Measurements from ENCODE around the gene MIF. TPM values are rescaled to one million over a fixed set of nuclear protein-coding genes. Genes with fewer than 3 reads are reported as not detected.
"Not testable (repeated sequence)": the region's sequence is repeated elsewhere in the genome, so short reads cannot be mapped to it uniquely, and the experiment has no call there.

MIF gene
- total and polyA plus RNA-seq, 8 donors = 59.5 to 940 (median 280) TPM

DNA sequence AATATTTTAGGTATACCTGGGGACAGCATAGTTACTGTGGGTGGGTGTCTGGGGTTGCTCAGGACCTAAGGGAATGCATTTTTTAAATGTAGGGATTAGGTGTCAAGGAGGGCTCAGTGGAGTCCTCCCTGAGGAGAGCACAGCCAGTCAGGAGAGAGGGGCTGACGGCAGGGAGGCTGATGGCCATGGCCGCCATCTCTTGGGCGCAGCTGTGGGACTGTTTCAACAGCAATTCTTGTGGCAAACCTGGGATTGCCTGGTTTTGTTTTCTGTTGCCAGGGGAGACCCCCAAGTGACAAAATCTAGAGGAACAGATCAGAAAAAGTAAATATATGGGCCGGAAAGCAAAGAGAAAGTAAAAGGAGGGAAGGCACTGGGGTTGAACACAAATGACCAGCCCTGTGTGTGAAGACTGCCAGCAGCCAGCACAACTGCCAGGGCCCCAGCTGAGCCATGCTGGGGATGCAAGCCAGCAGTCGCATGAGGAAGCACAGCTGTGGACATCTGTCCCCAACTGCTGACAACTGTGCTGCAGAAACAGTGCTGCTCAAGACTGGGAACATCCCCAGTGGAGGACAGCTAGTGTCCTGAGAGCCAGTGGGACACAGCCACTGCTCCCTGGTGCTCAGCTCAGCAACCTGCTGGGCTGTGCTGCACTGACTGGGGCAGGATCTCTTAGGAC is 10.5 kb downstream of the MIF start:
- WGBS, 5 donors = 61 to 80% (median 67%) methylated on average over 5 of the region's 5 CpGs
- Histone ChIP-seq H3K27me3 (no peaks in the 10 kb centered on the region), H3K4me3 (no peak overlapping the region), H3K27ac (peak overlapping the region in 1 of 5 donors; percentile 14), H3K4me1 (peaks cover 0 to 11% (median 5%) of the 10 kb centered on the region in 4 donors), H3K36me3 (no peaks in the 10 kb centered on the region), H3K9me3 (no peaks in the 10 kb centered on the region)
- DNase-seq = peak in 1 of 2 donors; percentile 50
- intact Hi-C loops (cut with DNase I; ENCODE audit: low total_unique reads) = no loop called here
- TF ChIP-seq EP300 (IDR thresholded peaks at IDR 0.05) (no peak), POLR2A (IDR thresholded peaks at IDR 0.05) (no peak), POLR2AphosphoS5 (IDR thresholded peaks at IDR 0.05) (no peak)
- TF ChIP-seq, protein P1, sequence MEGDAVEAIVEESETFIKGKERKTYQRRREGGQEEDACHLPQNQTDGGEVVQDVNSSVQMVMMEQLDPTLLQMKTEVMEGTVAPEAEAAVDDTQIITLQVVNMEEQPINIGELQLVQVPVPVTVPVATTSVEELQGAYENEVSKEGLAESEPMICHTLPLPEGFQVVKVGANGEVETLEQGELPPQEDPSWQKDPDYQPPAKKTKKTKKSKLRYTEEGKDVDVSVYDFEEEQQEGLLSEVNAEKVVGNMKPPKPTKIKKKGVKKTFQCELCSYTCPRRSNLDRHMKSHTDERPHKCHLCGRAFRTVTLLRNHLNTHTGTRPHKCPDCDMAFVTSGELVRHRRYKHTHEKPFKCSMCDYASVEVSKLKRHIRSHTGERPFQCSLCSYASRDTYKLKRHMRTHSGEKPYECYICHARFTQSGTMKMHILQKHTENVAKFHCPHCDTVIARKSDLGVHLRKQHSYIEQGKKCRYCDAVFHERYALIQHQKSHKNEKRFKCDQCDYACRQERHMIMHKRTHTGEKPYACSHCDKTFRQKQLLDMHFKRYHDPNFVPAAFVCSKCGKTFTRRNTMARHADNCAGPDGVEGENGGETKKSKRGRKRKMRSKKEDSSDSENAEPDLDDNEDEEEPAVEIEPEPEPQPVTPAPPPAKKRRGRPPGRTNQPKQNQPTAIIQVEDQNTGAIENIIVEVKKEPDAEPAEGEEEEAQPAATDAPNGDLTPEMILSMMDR (IDR thresholded peaks at IDR 0.05) = no peak

DNA sequence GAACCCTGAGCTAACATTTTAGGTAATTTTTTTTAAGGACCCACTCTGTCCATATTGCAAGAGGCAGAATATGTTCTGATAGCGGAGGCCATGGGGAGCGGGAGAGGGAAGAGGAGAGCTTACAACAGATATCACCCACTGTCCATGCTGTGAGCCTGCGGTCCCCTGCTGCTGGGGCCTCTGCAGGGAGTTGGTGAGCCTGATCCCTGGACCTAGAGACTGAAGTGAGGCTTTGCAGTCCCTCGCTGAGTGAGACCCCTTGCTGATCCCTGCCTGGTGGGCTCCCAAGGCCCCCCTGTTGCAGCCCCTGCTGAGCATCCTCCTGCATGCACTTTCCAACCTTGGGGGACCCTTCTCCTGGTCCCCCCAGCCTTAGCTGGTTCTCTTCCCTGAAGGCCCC is 12.5 kb downstream of the MIF start:
- H3K36me3 ChIP-seq = no peaks in the 10 kb centered on the region
- H3K4me1 ChIP-seq = peaks cover 0 to 12% (median 7%) of the 10 kb centered on the region in 4 donors
- DNase-seq = no peak
- H3K27ac ChIP-seq = no peak overlapping the region
- H3K27me3 ChIP-seq = no peaks in the 10 kb centered on the region
- 88 to 98% (median 94%) methylated on average over 3 to 4 of the region's 4 CpGs for WGBS, 5 donors
- H3K9me3 ChIP-seq = no peaks in the 10 kb centered on the region
- H3K4me3 ChIP-seq = no peak overlapping the region
- TF ChIP-seq POLR2A (IDR thresholded peaks at IDR 0.05) (no peak), POLR2AphosphoS5 (IDR thresholded peaks at IDR 0.05) (no peak), EP300 (IDR thresholded peaks at IDR 0.05) (no peak)
- TF ChIP-seq, protein P1 (IDR thresholded peaks at IDR 0.05) = no peak
- intact Hi-C loops (cut with DNase I; ENCODE audit: low total_unique reads) = no loop called here

DNA sequence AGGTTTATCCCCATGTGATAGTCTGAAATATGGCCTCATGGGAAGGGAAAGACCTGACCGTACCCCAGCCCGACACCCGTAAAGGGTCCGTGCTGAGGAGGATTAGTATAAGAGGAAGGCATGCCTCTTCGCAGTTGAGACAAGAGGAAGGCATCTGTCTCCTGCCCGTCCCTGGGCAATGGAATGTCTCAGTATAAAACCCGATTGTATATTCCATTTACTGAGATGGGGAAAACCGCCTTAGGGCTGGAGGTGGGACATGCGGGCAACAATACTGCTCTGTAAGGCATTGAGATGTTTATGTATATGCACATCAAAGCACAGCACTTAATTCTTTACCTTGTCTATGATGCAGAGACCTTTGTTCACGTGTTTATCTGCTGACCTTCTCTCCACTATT is 13.2 kb downstream of the MIF start:
- H3K27me3 ChIP-seq; H3K4me3 ChIP-seq; H3K9me3 ChIP-seq; H3K36me3 ChIP-seq; intact Hi-C loops (cut with DNase I; ENCODE audit: low total_unique reads); DNase-seq; H3K27ac ChIP-seq: not testable (repeated sequence)
- 59 to 78% (median 73%) methylated on average over 6 to 10 of the region's 10 CpGs for WGBS, 5 donors
- peaks cover 0 to 12% (median 7%) of the 10 kb centered on the region in 4 donors for H3K4me1 ChIP-seq

DNA sequence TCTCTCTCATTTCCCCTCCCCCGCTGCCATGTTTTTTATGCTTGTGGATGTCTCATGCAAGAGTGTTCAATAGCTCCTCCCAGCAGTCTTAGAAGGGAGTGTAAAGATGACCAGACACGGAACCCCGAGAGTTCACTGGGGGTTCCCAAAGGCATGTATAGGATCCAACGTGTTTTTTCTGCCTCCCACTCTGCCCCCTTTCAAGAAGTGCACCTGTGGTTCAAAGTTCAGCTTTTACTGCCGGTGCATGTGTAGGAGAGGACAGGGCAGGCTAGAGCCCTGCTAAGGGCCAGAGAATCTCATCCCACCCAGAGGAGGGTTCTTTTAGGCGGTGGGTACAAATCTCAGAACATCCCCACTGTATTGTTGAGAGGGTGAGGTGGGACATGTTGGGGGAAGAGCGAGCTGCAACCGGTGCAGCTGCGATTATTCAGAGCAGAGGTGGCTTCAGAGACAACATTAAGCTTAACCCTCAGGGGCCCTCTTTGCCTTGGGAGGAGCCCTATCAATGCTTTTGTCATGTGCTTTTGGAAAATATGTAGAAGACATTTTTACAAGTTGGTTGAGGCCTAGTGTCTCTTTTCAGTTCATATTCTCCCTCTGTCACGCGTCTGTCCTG is 14.5 kb downstream of the MIF start:
- intact Hi-C loops (cut with DNase I; ENCODE audit: low total_unique reads) = no loop called here
- no peak for TF ChIP-seq EP300 (IDR thresholded peaks at IDR 0.05)
- no peak for TF ChIP-seq POLR2A (IDR thresholded peaks at IDR 0.05)
- TF ChIP-seq, protein P1 (IDR thresholded peaks at IDR 0.05) = no peak
- no peak for TF ChIP-seq POLR2AphosphoS5 (IDR thresholded peaks at IDR 0.05)
- Histone ChIP-seq H3K4me1 (peaks cover 6 to 20% (median 12%) of the 10 kb centered on the region in 4 donors), H3K4me3 (no peak overlapping the region), H3K27me3 (no peaks in the 10 kb centered on the region), H3K9me3 (no peaks in the 10 kb centered on the region), H3K36me3 (no peaks in the 10 kb centered on the region), H3K27ac (no peak overlapping the region)
- WGBS, 5 donors = 70 to 78% (median 76%) methylated on average over 11 of the region's 11 CpGs
- DNase-seq = no peak

Measured in stomach (tissue), 9 donors.